Kidney glomerular epithelial cell (primary cell): ENCODE measurements around the gene PPM1A.

Experiments used
- DNase-seq: peaks from one replicate; lab custom pipeline; 2025; lab: John Stamatoyannopoulos, UW

PPM1A gene

DNA sequence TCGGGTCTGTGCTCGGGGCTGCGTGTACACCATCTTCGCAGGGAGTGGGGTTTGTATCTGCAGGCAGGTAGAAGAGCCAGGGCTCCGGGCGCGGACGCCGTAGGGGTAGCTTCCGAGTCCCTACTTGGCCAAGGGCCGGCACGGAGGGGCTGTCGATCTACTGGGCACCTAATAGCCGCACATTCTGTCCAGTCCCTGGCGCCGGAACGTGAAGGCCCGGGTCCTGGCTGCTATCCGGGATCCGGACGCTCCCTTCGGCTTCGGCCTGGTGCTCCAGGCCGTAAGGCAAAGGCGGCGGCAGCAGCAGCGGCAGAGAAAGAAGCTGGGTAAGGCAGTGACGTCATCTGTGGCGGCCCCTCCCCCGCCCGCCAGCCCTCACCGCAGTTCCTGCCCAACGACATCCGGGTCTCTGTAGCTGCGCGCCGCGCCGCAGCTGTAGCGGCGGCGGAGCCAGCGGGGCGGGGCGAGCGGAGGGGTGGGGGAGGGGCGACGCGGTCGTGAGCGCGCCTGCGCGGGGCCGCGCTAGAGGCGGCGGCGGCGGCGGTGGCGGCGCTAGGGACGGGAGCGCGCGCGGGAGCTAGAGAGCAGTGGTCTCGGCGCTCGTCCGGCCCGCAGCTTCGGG, at the start of gene PPM1A:
Gene PPM1A, plus strand, starts transcription at position 525 of the 622 bp plus-strand sequence. CDS start 33,483 bp downstream, outside the sequence.
- DNase-seq = peak; percentile 95

DNA sequence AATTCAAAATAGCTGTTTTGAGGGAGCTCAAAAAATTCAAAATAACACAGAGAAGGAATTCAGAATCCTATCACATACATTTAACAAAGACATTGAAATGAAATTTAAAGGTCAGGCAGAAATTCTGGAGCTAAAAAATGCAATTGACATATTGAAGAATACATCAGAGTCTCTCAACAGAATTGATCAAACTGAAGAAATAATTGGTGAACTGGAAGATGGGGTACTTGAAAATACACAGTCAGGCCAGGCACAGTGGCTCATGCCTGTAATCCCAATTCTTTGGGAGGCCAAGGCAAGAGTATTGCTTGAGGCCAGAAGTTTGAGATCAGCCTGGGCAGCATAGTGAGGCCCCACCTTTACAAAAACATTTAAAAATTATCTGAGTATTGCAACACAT, 49.7 kb upstream of the PPM1A start:
- no peak for DNase-seq

- DNase-seq = no peak
These were observed 44.7 kb upstream of the PPM1A start for GRCh38 chr14:60204104-60204842.

GRCh38 chr14:60204843-60205774, 43.9 kb upstream of the PPM1A start:
- no peak for DNase-seq

- no peak for DNase-seq
These were observed 42.8 kb upstream of the PPM1A start for GRCh38 chr14:60206249-60206670.

- DNase-seq = no peak
These were observed 42.0 kb upstream of the PPM1A start for GRCh38 chr14:60206837-60207533.

DNA sequence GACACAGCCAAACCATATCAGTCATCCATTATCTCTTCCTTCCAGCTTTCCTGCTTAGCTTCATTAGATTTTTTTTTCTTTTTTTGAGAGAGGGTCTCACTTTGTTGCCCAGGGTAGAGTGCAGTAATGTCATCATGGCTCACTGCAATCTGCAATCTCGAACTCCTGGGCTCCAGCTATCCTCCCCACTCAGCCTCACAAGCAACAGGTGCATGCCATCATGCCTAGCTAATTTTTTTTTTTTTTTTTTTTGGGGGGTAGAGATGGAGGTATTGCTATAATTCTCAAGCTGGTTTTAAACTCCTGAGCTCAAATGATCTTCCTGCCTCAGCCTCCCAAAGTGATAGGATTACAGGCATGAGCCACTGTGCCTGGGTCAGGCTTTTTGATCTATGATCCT, 38.3 kb upstream of the PPM1A start:
- no peak for DNase-seq

GRCh38 chr14:60211153-60211552, 37.9 kb upstream of the PPM1A start:
- DNase-seq = no peak

DNA sequence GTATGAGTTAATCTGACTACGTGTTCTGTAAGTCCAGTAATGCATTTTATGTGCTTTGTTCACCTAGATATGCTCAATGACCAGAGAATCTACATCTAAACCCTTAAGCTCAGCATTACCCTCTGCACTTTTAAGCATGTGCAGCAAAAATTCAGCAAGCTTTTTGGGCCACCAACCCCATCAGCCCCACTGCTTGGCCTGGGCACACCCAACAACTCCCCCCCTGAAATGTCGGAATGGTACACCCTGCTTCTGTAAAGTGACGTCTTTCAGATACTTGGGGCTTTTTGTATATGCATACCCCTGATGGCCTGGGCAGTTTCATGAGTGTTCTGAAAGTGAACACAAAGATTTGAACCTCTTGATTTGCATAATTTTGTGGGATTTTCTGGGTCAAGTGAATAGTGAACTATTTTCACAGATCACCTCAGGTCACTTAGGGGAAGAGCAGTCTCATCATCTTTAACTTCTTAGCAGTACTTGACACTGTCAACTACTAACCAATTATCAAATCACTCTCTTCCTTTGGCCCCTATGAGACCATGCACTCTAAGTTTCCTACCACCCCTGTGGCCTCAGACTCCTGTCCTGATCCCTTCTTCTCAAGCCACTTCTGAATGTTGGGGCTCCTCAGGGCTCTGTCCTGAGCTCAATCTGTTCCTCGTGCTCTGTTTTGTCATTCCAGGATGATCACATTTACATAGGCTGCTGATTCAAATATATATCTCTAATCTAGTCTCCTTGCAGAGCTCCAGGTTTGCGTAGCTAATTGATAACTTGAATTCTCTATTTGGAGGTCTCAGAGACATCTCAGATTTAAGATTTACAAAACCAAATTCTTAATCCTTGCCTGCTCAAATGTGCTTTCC, 36.3 kb upstream of the PPM1A start:
- no peak for DNase-seq

- DNase-seq = no peak
These were observed 35.0 kb upstream of the PPM1A start for GRCh38 chr14:60214003-60214402.

- DNase-seq = no peak
These were observed 34.5 kb upstream of the PPM1A start for GRCh38 chr14:60214415-60215126.

DNA sequence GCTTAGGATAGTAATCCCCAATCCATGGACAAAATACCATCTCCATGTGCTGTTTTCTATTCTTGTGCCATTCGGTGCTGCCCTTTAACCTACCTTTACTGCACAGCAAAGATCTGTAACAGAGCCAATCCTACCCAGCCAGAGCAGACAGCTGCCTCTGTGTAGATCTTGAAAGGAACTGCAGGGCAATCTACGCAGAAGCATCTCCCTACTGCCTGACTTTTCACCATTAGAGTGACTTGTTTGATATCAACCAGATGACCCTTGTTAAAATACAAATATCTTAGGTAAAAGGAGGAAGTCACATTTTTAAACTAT, 33.9 kb upstream of the PPM1A start:
- DNase-seq = no peak

DNA sequence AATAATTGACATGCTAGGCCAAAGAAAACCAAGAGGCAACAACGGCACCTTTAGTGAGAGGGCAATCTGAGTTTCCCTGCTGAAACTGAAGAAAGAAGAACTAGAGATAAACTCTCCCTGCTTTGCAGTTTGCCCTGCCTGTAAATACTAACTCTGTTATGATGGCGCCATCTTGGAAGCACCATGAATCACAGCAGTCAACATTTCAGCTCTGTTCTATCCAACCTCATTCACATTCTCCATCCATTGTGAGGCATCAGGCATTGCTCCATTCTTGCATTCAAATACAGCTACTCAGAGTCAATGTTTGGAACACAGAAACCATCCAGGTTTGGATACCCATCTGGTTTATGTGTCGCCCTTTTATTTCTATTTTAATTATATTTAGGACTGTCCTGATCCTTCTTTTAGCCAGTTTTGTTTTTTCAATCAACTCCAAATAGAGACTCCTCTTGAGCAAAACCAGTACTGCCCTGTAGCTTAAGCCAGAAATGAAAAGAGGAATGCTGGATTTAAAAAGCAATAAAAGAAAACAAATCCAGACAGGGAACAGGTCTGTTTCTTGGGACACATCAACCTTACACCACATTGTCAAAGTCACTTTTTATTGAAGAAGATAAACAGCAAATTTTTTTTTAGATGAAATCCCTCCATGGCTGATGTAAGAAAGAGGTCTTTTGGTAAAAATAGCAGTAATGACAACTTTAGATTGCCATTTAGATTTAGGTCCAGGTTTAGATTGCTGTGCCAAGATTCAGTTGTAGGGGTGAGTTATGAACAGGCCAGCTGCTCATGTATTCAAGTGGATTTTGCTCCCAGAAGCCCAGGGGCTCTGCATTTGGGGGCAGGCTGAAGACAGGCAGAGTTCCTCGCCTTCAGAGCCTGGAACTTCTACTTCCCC, 33.3 kb upstream of the PPM1A start:
- DNase-seq = no peak

- DNase-seq = no peak
These were observed 31.3 kb upstream of the PPM1A start for GRCh38 chr14:60217713-60218112.

DNA sequence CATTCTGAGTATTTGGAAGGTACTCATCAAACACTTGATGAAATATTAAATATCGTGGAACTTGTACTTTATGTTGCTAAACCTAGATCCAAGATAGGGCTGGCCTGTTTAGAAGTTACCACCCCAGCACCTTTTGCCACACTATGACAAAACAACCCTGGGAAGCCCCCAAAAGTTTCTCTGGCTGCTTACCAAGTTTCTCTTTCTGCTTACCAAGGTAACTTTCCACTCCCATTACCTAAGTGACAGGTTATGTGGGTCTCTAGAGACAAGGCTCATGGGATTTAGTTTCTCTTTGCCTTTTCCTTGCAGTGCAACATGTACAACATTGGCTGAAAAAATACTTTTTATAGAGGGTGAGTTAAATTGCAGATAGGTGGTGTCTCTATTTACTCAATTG, 28.9 kb upstream of the PPM1A start:
- no peak for DNase-seq

DNA sequence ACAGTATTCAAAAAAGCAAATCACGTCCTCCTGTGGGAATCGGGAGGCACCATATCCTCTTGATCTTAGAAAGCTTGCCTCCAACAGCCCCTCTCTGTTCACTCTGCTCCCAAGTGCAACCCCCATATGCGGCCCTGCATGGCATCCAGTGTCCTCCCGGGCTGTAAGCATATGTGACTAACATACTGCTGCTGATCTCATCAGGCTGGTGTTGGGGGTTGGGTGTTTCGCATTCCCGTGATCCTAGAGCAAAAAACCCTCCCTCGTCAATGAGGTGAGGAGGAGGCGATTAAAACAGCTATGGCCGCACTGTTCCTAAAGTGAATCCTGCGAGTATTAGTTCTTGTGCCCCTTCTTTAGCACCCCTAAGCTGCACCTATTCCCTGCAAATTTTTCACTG, 28.1 kb upstream of the PPM1A start:
- DNase-seq = no peak

GRCh38 chr14:60221457-60221856, 27.6 kb upstream of the PPM1A start:
- no peak for DNase-seq

DNA sequence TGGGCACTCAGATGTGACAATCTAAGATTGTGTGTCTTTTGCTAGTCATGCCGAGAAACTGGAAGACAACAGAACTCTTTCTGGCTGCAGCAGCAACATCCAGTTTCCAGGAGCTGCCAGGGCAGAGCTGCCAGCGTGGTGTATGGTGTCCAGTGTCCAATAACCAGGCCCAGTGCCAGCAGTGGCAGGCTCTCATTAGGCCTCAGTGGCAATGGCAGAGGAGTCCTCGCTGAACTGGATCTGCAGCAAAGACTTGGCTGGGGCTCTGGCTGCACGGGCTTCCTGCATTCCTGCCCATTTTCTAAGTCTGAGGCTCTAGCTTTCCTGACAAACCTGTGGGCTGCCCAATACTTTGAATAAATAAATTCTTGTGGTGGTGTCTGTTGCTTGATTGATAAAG, 26.2 kb upstream of the PPM1A start:
- DNase-seq = no peak

GRCh38 chr14:60225265-60225664, 23.8 kb upstream of the PPM1A start:
- DNase-seq = no peak

- no peak for DNase-seq
These were observed 22.7 kb upstream of the PPM1A start for GRCh38 chr14:60226298-60226697.
